Right ventricle myocardium inferior (tissue), 1 donor: ENCODE measurements around the gene GTF3C5. TPM values are rescaled to one million over a fixed set of nuclear protein-coding genes. Genes with fewer than 3 reads are reported as not detected.
"Not testable (repeated sequence)": the region's sequence is repeated elsewhere in the genome, so short reads cannot be mapped to it uniquely, and the experiment has no call there.

Experiments used
- ATAC-seq: fragments of 200-7000 bp; cut with Tn5 transposase; one replicate; pipeline ENCODE4 v1.9.1; 2020; ENCODE audit warnings: mild to moderate bottlenecking, moderate library complexity
- DNase-seq: peaks from one replicate; pipeline ENCODE4 v3.0.0; 2021; ENCODE audit errors: missing footprints
- intact Hi-C: fragments of 100-400 bp; cut with DNase I; formaldehyde crosslinking; loops from one replicate; pipeline ENCODE4 v1.11.0; 2022
- long read RNA-seq: library from polyadenylated mRNA; unstranded; transcript quantifications from one replicate; pipeline ENCODE4 v2.0.0, GENCODE V29; 2021
- total RNA-seq: library from RNA; stranded (reverse); fragmentation: NEBNext Ultra II Directional; extraction: Animal tissue kit (Norgen Biotek cat#: 25700); gene quantifications from one replicate; pipeline ENCODE4 v1.2.1, GENCODE V29; 2021
- donor health status: DM: no; HTN: yes; CAD: no; lungs with severe emphysema.

The GTF3C5 gene
- total RNA-seq = 58.0 TPM
- long read RNA-seq, transcript GTF3C5-202 (11 exons, 2,406 nt) = major isoform, 9 of 33 reads
- long read RNA-seq, partial matches to known transcripts = 23 of 33 reads
- long read RNA-seq, other reads (novel, unspliced or antisense) = 1 of 33 reads

- DNase-seq (peak; percentile 95), ATAC-seq (peak; percentile 99)
- intact Hi-C loops = loop anchor here (5.0 to 10.0 kb wide), 3 partner anchors 117 to 444 kb away; partner anchors contain the start of genes SLC2A6, SURF1 and SURF2
These were observed at the start of gene GTF3C5 for GRCh38 chr9:133030317-133031129. Gene GTF3C5, plus strand, starts transcription at chr9:133030997. Its CDS starts 15 bp downstream, at chr9:133031012.

GRCh38 chr9:132982458-132982857 lies 48.3 kb upstream of the GTF3C5 start:
- no peak for DNase-seq
- ATAC-seq = no peak
- intact Hi-C loops = no loop called here

- ATAC-seq (no peak), DNase-seq (no peak)
- intact Hi-C loops = no loop called here
These were observed 47.2 kb upstream of the GTF3C5 start for GRCh38 chr9:132983491-132984201.

- intact Hi-C loops = no loop called here
- ATAC-seq = no peak
- no peak for DNase-seq
These were observed 46.4 kb upstream of the GTF3C5 start for GRCh38 chr9:132984202-132985070.

- DNase-seq (no peak), ATAC-seq (no peak)
- intact Hi-C loops = no loop called here
These were observed 45.8 kb upstream of the GTF3C5 start for GRCh38 chr9:132985071-132985350.

- DNase-seq = no peak
- intact Hi-C loops = no loop called here
- no peak for ATAC-seq
These were observed 45.3 kb upstream of the GTF3C5 start for GRCh38 chr9:132985489-132985888.

- intact Hi-C loops = no loop called here
- no peak for DNase-seq
- ATAC-seq = peak; percentile 56
These were observed 44.7 kb upstream of the GTF3C5 start for GRCh38 chr9:132986114-132986513.

GRCh38 chr9:132986640-132987620 lies 43.9 kb upstream of the GTF3C5 start:
- intact Hi-C loops = no loop called here
- no peak for ATAC-seq
- no peak for DNase-seq

GRCh38 chr9:132988244-132989013 lies 42.4 kb upstream of the GTF3C5 start:
- ATAC-seq (no peak), DNase-seq (no peak)
- intact Hi-C loops = no loop called here

- intact Hi-C loops = no loop called here
- DNase-seq (no peak), ATAC-seq (no peak)
These were observed 41.8 kb upstream of the GTF3C5 start for GRCh38 chr9:132989014-132989310.

GRCh38 chr9:132989414-132989996 lies 41.3 kb upstream of the GTF3C5 start:
- ATAC-seq (no peak), DNase-seq (no peak)
- intact Hi-C loops = no loop called here

GRCh38 chr9:132989998-132990557 lies 40.7 kb upstream of the GTF3C5 start:
- intact Hi-C loops, ATAC-seq, DNase-seq: not testable (repeated sequence)

- intact Hi-C loops = no loop called here
- ATAC-seq (no peak), DNase-seq (no peak)
These were observed 40.0 kb upstream of the GTF3C5 start for GRCh38 chr9:132990781-132991180.

- no peak for DNase-seq
These were observed 39.2 kb upstream of the GTF3C5 start for GRCh38 chr9:132991351-132992300.

GRCh38 chr9:132993511-132993939 lies 37.3 kb upstream of the GTF3C5 start:
- ATAC-seq (no peak), DNase-seq (no peak)
- intact Hi-C loops = no loop called here

More at GRCh38 chr9:132991351-132992300, 39.2 kb upstream of the GTF3C5 start:
- intact Hi-C loops = no loop called here
- no peak for ATAC-seq
